NT2/D1 (cell line): ENCODE measurements around the gene GRB7.

Source experiments
- SUZ12 ChIP-seq: IDR thresholded peaks from 2 replicates; pipeline ENCODE4 v1.6.1; 2011; ENCODE audit not compliant: insufficient read length, insufficient read depth; ENCODE audit errors: extremely low read depth
- YY1 ChIP-seq: IDR thresholded peaks from 2 replicates; pipeline ENCODE4 v1.6.1; 2011; ENCODE audit not compliant: insufficient read length, insufficient read depth
- ZNF274 ChIP-seq: IDR thresholded peaks from 2 replicates; pipeline ENCODE4 v1.6.1; 2011; ENCODE audit warnings: mild to moderate bottlenecking, low read depth, low read length

- TF ChIP-seq ZNF274 = no peak
- TF ChIP-seq SUZ12 = no peak
- TF ChIP-seq YY1 = no peak
These were observed 797 bp downstream of the GRB7 start for GRCh38 chr17:39738568-39738901.
